A549 (cell line): ENCODE data around the gene HDGF. TPM values are rescaled to one million over a fixed set of nuclear protein-coding genes. Genes with fewer than 3 reads are reported as not detected.

Source experiments
- ATAC-seq, 2 experiments: fragments of 200-7000 bp in 1 of 2; fragments of >200 bp in 1 of 2; cut with Nextera tagmentation in 1 of 2; cut with Tn5 transposase in 1 of 2; 3 replicates each; pipeline versions ENCODE4 v1.8.0 to v1.9.1; 2018 to 2020; ENCODE audit warnings: mild to moderate bottlenecking in 1 of 2, moderate library complexity in 1 of 2
- CTCF ChIA-PET: fragments of 300-600 bp; sonication (Branson Sonifier 250); formaldehyde crosslinking; extraction: SDS; loops from one replicate; lab custom pipeline; 2021; ENCODE audit warnings: antibody characterized with exemption, inconsistent platforms; lab: Yijun Ruan, JAX
- POLR2A ChIA-PET: fragments of 350-600 bp; formaldehyde crosslinking; extraction: SDS; loops from one replicate; lab custom pipeline; 2021; ENCODE audit warnings: antibody characterized with exemption, inconsistent platforms; lab: Yijun Ruan, JAX
- DNase-seq, 2 experiments: peaks; one replicate each; pipeline versions ENCODE4 v3.0.0 to v3.0.0-alpha.2; 2011 to 2016; ENCODE audit warnings: low read depth in 1 of 2, low spot score in 1 of 2
- FAIRE-seq: peaks from 2 replicates; lab custom pipeline; 2011; peaks lifted over from hg19 to GRCh38; lab: Jason Lieb, UNC
- H3K27ac ChIP-seq, 2 experiments: fragments of >200 bp; sonication (Bioruptor Twin); formaldehyde crosslinking; 3 replicates each; pipeline ENCODE4 v1.5.1; 2016 to 2017
- H3K4me1 ChIP-seq: fragments of >200 bp; sonication (Bioruptor Twin); formaldehyde crosslinking; 3 replicates; pipeline ENCODE4 v1.6.1; 2016
- H3K4me2 ChIP-seq: fragments of >200 bp; sonication (Bioruptor Twin); formaldehyde crosslinking; 3 replicates; pipeline ENCODE4 v1.6.1; 2016
- H3K4me3 ChIP-seq: fragments of >200 bp; sonication (Bioruptor Twin); formaldehyde crosslinking; 3 replicates; pipeline ENCODE4 v1.5.1; 2016
- H3K9me3 ChIP-seq: fragments of >200 bp; sonication (Bioruptor Twin); formaldehyde crosslinking; 3 replicates; pipeline ENCODE4 v1.6.1; 2016
- CBX2 ChIP-seq: fragments of 200-600 bp; sonication (generic); IDR thresholded peaks from 2 replicates; pipeline ENCODE4 v1.6.1; 2016; ENCODE audit warnings: low read depth, mild to moderate bottlenecking, borderline replicate concordance
- CTCF ChIP-seq: fragments of >200 bp; sonication (Bioruptor Twin); formaldehyde crosslinking; IDR thresholded peaks from 3 replicates; pipeline ENCODE4 v1.5.1; 2016
- E2F6 ChIP-seq: IDR thresholded peaks from 2 replicates; pipeline ENCODE4 v1.6.1; 2012; ENCODE audit warnings: low read depth, borderline replicate concordance
- EHMT2 ChIP-seq: fragments of 200-600 bp; sonication (generic); IDR thresholded peaks from 2 replicates; pipeline ENCODE4 v1.6.1; 2016; ENCODE audit warnings: antibody characterized with exemption, low read depth, mild to moderate bottlenecking, moderate library complexity
- FOSL2 ChIP-seq, 2 experiments: fragments of 450-650 bp in 1 of 2; fragments of >200 bp in 1 of 2; sonication (Bioruptor Twin) in 1 of 2; formaldehyde crosslinking; IDR thresholded peaks; 2 replicates each; pipeline versions ENCODE4 v1.5.0 to v1.6.1; 2016 to 2020; ENCODE audit warnings: mild to moderate bottlenecking in 1 of 2, moderate library complexity in 1 of 2
- FOXS1 ChIP-seq: fragments of 250-450 bp; sonication (Bioruptor Pico); IDR thresholded peaks from 2 replicates; pipeline ENCODE4 v1.5.0; 2020; ENCODE audit warnings: mild to moderate bottlenecking, moderate library complexity
- GATA3 ChIP-seq: IDR thresholded peaks from 2 replicates; pipeline ENCODE4 v1.6.1; 2012; ENCODE audit warnings: borderline replicate concordance
- HDAC2 ChIP-seq: fragments of 200-600 bp; sonication (generic); IDR thresholded peaks from 2 replicates; pipeline ENCODE4 v1.6.1; 2016
- HES2 ChIP-seq: fragments of >200 bp; sonication (Bioruptor Twin); formaldehyde crosslinking; IDR thresholded peaks from 2 replicates; pipeline ENCODE4 v1.6.1; 2016
- HEYL ChIP-seq: fragments of 250-450 bp; sonication (Bioruptor Pico); IDR thresholded peaks from 2 replicates; pipeline ENCODE4 v1.8.0; 2021; ENCODE audit warnings: mild to moderate bottlenecking, moderate library complexity
- JUNB ChIP-seq: fragments of >200 bp; sonication (Bioruptor Twin); formaldehyde crosslinking; IDR thresholded peaks from 2 replicates; pipeline ENCODE4 v1.6.1; 2016
- KDM1A ChIP-seq: fragments of 200-600 bp; sonication (generic); IDR thresholded peaks from 2 replicates; pipeline ENCODE4 v1.6.1; 2016; ENCODE audit warnings: low read depth, mild to moderate bottlenecking
- KDM5A ChIP-seq: fragments of 200-600 bp; sonication (generic); IDR thresholded peaks from 2 replicates; pipeline ENCODE4 v1.6.1; 2016; ENCODE audit warnings: antibody characterized with exemption, mild to moderate bottlenecking
- MAFK ChIP-seq: fragments of 450-650 bp; IDR thresholded peaks from 2 replicates; pipeline ENCODE4 v1.6.1; 2014; ENCODE audit not compliant: partially characterized antibody
- MAX ChIP-seq: IDR thresholded peaks from 2 replicates; pipeline ENCODE4 v1.6.1; 2012
- MAZ ChIP-seq: fragments of 150-350 bp; IDR thresholded peaks from 2 replicates; pipeline ENCODE4 v1.6.1; 2014; ENCODE audit warnings: antibody characterized with exemption, low read depth, low read length, borderline replicate concordance
- MYC ChIP-seq: IDR thresholded peaks from 2 replicates; pipeline ENCODE4 v1.6.1; 2012; ENCODE audit warnings: mild to moderate bottlenecking, inconsistent platforms, low read length, improper control_type of control experiment, borderline replicate concordance
- NFE2L2 ChIP-seq: fragments of 150-350 bp; conservative IDR thresholded peaks from 2 replicates; pipeline ENCODE4 v1.6.1; 2014; ENCODE audit warnings: low read length
- NPAS2 ChIP-seq: fragments of 250-450 bp; sonication (Bioruptor Pico); IDR thresholded peaks from 2 replicates; pipeline ENCODE4 v1.8.0; 2022; ENCODE audit warnings: mild to moderate bottlenecking, moderate library complexity, borderline replicate concordance
- PBX3 ChIP-seq: IDR thresholded peaks from 2 replicates; pipeline ENCODE4 v1.6.1; 2012
- POLR2A ChIP-seq: IDR thresholded peaks from 2 replicates; pipeline ENCODE4 v1.6.1; 2012; ENCODE audit warnings: mild to moderate bottlenecking, low read length
- RAD21 ChIP-seq, 2 experiments: fragments of >200 bp in 1 of 2; sonication (Bioruptor Twin) in 1 of 2; formaldehyde crosslinking in 1 of 2; IDR thresholded peaks in 1 of 2; conservative IDR thresholded peaks in 1 of 2; 2 replicates in 1 of 2; 3 replicates in 1 of 2; pipeline ENCODE4 v1.6.1; 2012 to 2018; ENCODE audit warnings: inconsistent platforms in 1 of 2
- RFX5 ChIP-seq: fragments of 450-650 bp; IDR thresholded peaks from 2 replicates; pipeline ENCODE4 v1.7.1; 2014; ENCODE audit warnings: antibody characterized with exemption, mild to moderate bottlenecking, moderate library complexity
- SREBF2 ChIP-seq: fragments of 450-650 bp; IDR thresholded peaks from 2 replicates; pipeline ENCODE4 v1.6.1; 2014; ENCODE audit warnings: mild to moderate bottlenecking, moderate library complexity
- TFCP2L1 ChIP-seq: fragments of 250-450 bp; sonication (Bioruptor Pico); IDR thresholded peaks from 2 replicates; pipeline ENCODE4 v1.5.0; 2021; ENCODE audit warnings: mild to moderate bottlenecking
- ZC3H11A ChIP-seq: fragments of 450-650 bp; IDR thresholded peaks from 2 replicates; pipeline ENCODE4 v1.6.1; 2014; ENCODE audit warnings: antibody characterized with exemption, mild to moderate bottlenecking
- ZFP36 ChIP-seq: fragments of 450-650 bp; IDR thresholded peaks from 2 replicates; pipeline ENCODE4 v1.6.1; 2014; ENCODE audit warnings: borderline replicate concordance; ENCODE audit not compliant: partially characterized antibody
- ZSCAN20 ChIP-seq: fragments of 250-450 bp; sonication (Bioruptor Pico); IDR thresholded peaks from 2 replicates; pipeline ENCODE4 v1.8.0; 2022; ENCODE audit warnings: mild to moderate bottlenecking, moderate library complexity
- whole genome bisulfite sequencing: methylation state at CpG from one replicate; pipeline ENCODE4 v1.1.6; 2017; ENCODE audit errors: missing lambda C conversion rate; 5-methylcytosine and 5-hydroxymethylcytosine counted together
- polyA plus RNA-seq, 4 experiments: library from polyadenylated mRNA; depleted of rRNA in 3 of 4; stranded (reverse); fragments of >200 nt; fragmentation: RNase III in 1 of 4; extraction: RNeasy Plus Mini Kit Qiagen cat#74134 plus additional on column Dnase treatment in 1 of 4; gene quantifications; 2 replicates in 3 of 4; 3 replicates in 1 of 4; pipeline ENCODE4 v1.2.3, GENCODE V29; 2011 to 2017

HDGF gene
- polyA plus RNA-seq, 2 of the 4 experiments (the other 2 are of a cell fraction): 299 to 428 TPM

- ChIA-PET POLR2A (no interaction called here), CTCF (interaction anchor here (0.9 to 52.1 kb wide), 3 partner anchors 3 to 69 kb away, joined by 3 to 2258 read pairs (median 2258); partner anchors contain the start of genes CRABP2, ISG20L2, METTL25B and NES)
- Histone ChIP-seq H3K4me2 (no peak overlapping the region), H3K4me3 (no peak overlapping the region), H3K4me1 (peaks cover 29% of the 10 kb centered on the region), H3K27ac (no peak overlapping the region), H3K9me3 (no peaks in the 10 kb centered on the region)
- TF ChIP-seq SREBF2: no peak
- TF ChIP-seq GATA3: no peak
- no peak for TF ChIP-seq POLR2A
- no peak for DNase-seq
- FAIRE-seq: no peak
- 90% methylated on average over 8 of the region's 8 CpGs for WGBS
- ATAC-seq: no peak
These were observed 54.7 kb downstream of the HDGF start for GRCh38 chr1:156696755-156697154.

GRCh38 chr1:156694690-156694962, 56.8 kb downstream of the HDGF start:
- Histone ChIP-seq H3K4me1 (peaks cover 44% of the 10 kb centered on the region), H3K4me3 (no peak overlapping the region), H3K27ac (peak overlapping the region in 1 of 2 experiments; percentile 23; a peak in 2 of 6 replicates), H3K9me3 (no peaks in the 10 kb centered on the region), H3K4me2 (no peak overlapping the region)
- DNase-seq (no peak), ATAC-seq (no peak), FAIRE-seq (no peak)
- POLR2A ChIA-PET: interaction anchor here (0.7 kb wide), 1 partner anchor 111 kb away, joined by 3 read pairs; no protein-coding TSS in a partner anchor
- WGBS: 89% methylated on average over 5 of the region's 5 CpGs
- TF ChIP-seq POLR2A (no peak), PBX3 (no peak), KDM5A (no peak), MAX (no peak), ZFP36 (no peak), ZC3H11A (no peak), NFE2L2 (no peak), CBX2 (no peak), TFCP2L1 (CRISPR knock-in tag) (no peak), RAD21 (conservative IDR thresholded peaks at IDR 0.05 in 1 of 2, IDR thresholded peaks at IDR 0.05 in 1 of 2) (no peak), CTCF (no peak), FOXS1 (CRISPR knock-in tag) (no peak), HES2 (no peak), EHMT2 (no peak), HDAC2 (no peak), KDM1A (no peak)
- CTCF ChIA-PET: interaction anchor here (0.7 to 52.1 kb wide), 7 partner anchors 18 to 227 kb away, joined by 3 to 2258 read pairs (median 4); partner anchors contain the start of genes CRABP2, ISG20L2, METTL25B and NES

GRCh38 chr1:156693848-156694689, 57.4 kb downstream of the HDGF start:
- H3K4me2 ChIP-seq: no peak overlapping the region
- DNase-seq (peak in 1 of 2 experiments; percentile 34), ATAC-seq (peak in 1 of 2 experiments; percentile 7; a peak in 2 of 6 replicates), FAIRE-seq (no peak)
- no peak overlapping the region for H3K4me3 ChIP-seq
- ChIA-PET POLR2A (interaction anchor here (0.7 to 0.9 kb wide), 2 partner anchors 17 to 111 kb away, joined by 3 read pairs; no protein-coding TSS in a partner anchor), CTCF (interaction anchor here (0.7 to 52.1 kb wide), 9 partner anchors 10 to 228 kb away, joined by 3 to 2258 read pairs (median 4); partner anchors contain the start of genes CRABP2, ISG20L2, METTL25B and NES)
- 72% methylated on average over 11 of the region's 12 CpGs for WGBS
- H3K4me1 ChIP-seq: peaks cover 44% of the 10 kb centered on the region
- H3K9me3 ChIP-seq: no peaks in the 10 kb centered on the region
- peak overlapping the region in 1 of 2 experiments; percentile 23; a peak in 2 of 6 replicates for H3K27ac ChIP-seq
- TF ChIP-seq HEYL (CRISPR knock-in tag) (no peak), NPAS2 (no peak), RFX5 (no peak), E2F6 (no peak), FOSL2 (IDR thresholded peaks at IDR 0.05) (no peak), FOSL2 (CRISPR knock-in tag; IDR thresholded peaks at IDR 0.05) (no peak), MYC (no peak), MAZ (no peak), ZFP36 (no peak), JUNB (no peak), ZSCAN20 (CRISPR knock-in tag) (no peak), MAFK (no peak), HDAC2 (no peak), TFCP2L1 (CRISPR knock-in tag) (no peak)
